ENCODE data around the gene POMGNT2.

Gene POMGNT2

GRCh38 chr3:43091481-43091880 lies 14.4 kb downstream of the POMGNT2 start:
- peaks cover 6% of the 10 kb centered on the region for H3K36me3 Mint-ChIP-seq
- H3K27me3 Mint-ChIP-seq, result no peaks in the 10 kb centered on the region
- no peaks in the 10 kb centered on the region for H3K9me3 Mint-ChIP-seq
- no peak overlapping the region for H3K27ac Mint-ChIP-seq
- no peaks in the 10 kb centered on the region for H3K4me1 Mint-ChIP-seq
- ATAC-seq, result no peak
- H3K4me3 Mint-ChIP-seq, result no peak overlapping the region

GRCh38 chr3:43090238-43090637 lies 15.6 kb downstream of the POMGNT2 start:
- Mint-ChIP-seq H3K27me3 (no peaks in the 10 kb centered on the region), H3K36me3 (peaks cover 8% of the 10 kb centered on the region), H3K27ac (no peak overlapping the region), H3K4me3 (no peak overlapping the region), H3K9me3 (no peaks in the 10 kb centered on the region), H3K4me1 (no peaks in the 10 kb centered on the region)
- no peak for ATAC-seq

- Mint-ChIP-seq H3K36me3 (peaks cover 18% of the 10 kb centered on the region), H3K4me3 (no peak overlapping the region), H3K4me1 (no peaks in the 10 kb centered on the region), H3K9me3 (no peaks in the 10 kb centered on the region), H3K27me3 (no peaks in the 10 kb centered on the region), H3K27ac (no peak overlapping the region)
- no peak for ATAC-seq
These were observed 16.8 kb downstream of the POMGNT2 start for GRCh38 chr3:43089081-43089480.

GRCh38 chr3:43087249-43087776 lies 18.6 kb downstream of the POMGNT2 start:
- no peaks in the 10 kb centered on the region for H3K4me1 Mint-ChIP-seq
- H3K27ac Mint-ChIP-seq, result no peak overlapping the region
- H3K4me3 Mint-ChIP-seq, result no peak overlapping the region
- H3K27me3 Mint-ChIP-seq, result no peaks in the 10 kb centered on the region
- ATAC-seq, result no peak
- H3K9me3 Mint-ChIP-seq, result no peaks in the 10 kb centered on the region
- peaks cover 31% of the 10 kb centered on the region for H3K36me3 Mint-ChIP-seq

GRCh38 chr3:43086460-43087165 lies 19.3 kb downstream of the POMGNT2 start:
- Mint-ChIP-seq H3K4me1 (no peaks in the 10 kb centered on the region), H3K27ac (no peak overlapping the region), H3K4me3 (no peak overlapping the region), H3K27me3 (no peaks in the 10 kb centered on the region), H3K36me3 (peaks cover 33% of the 10 kb centered on the region), H3K9me3 (no peaks in the 10 kb centered on the region)
- no peak for ATAC-seq

GRCh38 chr3:43082457-43082856 lies 23.4 kb downstream of the POMGNT2 start:
- no peaks in the 10 kb centered on the region for H3K9me3 Mint-ChIP-seq
- H3K27me3 Mint-ChIP-seq, result no peaks in the 10 kb centered on the region
- H3K4me1 Mint-ChIP-seq, result no peaks in the 10 kb centered on the region
- no peak for ATAC-seq
- H3K27ac Mint-ChIP-seq, result no peak overlapping the region
- H3K4me3 Mint-ChIP-seq, result no peak overlapping the region
- H3K36me3 Mint-ChIP-seq, result peaks cover 63% of the 10 kb centered on the region

- no peak for ATAC-seq
- no peak overlapping the region for H3K4me3 Mint-ChIP-seq
- no peak overlapping the region for H3K27ac Mint-ChIP-seq
- H3K4me1 Mint-ChIP-seq, result no peaks in the 10 kb centered on the region
- no peaks in the 10 kb centered on the region for H3K9me3 Mint-ChIP-seq
- peaks cover 63% of the 10 kb centered on the region for H3K36me3 Mint-ChIP-seq
- H3K27me3 Mint-ChIP-seq, result no peaks in the 10 kb centered on the region
These were observed 24.1 kb downstream of the POMGNT2 start for GRCh38 chr3:43081796-43082195.

GRCh38 chr3:43080726-43081568 lies 24.9 kb downstream of the POMGNT2 start:
- Mint-ChIP-seq H3K4me3 (no peak overlapping the region), H3K4me1 (no peaks in the 10 kb centered on the region), H3K27ac (no peak overlapping the region), H3K9me3 (no peaks in the 10 kb centered on the region), H3K36me3 (peaks cover 63% of the 10 kb centered on the region), H3K27me3 (no peaks in the 10 kb centered on the region)
- ATAC-seq, result no peak

- Mint-ChIP-seq H3K27me3 (no peaks in the 10 kb centered on the region), H3K9me3 (no peaks in the 10 kb centered on the region), H3K27ac (no peak overlapping the region), H3K36me3 (peaks cover 56% of the 10 kb centered on the region), H3K4me3 (no peak overlapping the region), H3K4me1 (no peaks in the 10 kb centered on the region)
- ATAC-seq, result no peak
These were observed 26.1 kb downstream of the POMGNT2 start for GRCh38 chr3:43079536-43080332.

- Mint-ChIP-seq H3K27me3 (no peaks in the 10 kb centered on the region), H3K4me3 (no peak overlapping the region), H3K9me3 (no peaks in the 10 kb centered on the region), H3K36me3 (peaks cover 42% of the 10 kb centered on the region), H3K4me1 (no peaks in the 10 kb centered on the region), H3K27ac (no peak overlapping the region)
- no peak for ATAC-seq
These were observed 28.2 kb downstream of the POMGNT2 start for GRCh38 chr3:43077707-43078106.

GRCh38 chr3:43077261-43077660 lies 28.6 kb downstream of the POMGNT2 start:
- no peaks in the 10 kb centered on the region for H3K27me3 Mint-ChIP-seq
- peaks cover 37% of the 10 kb centered on the region for H3K36me3 Mint-ChIP-seq
- no peak overlapping the region for H3K27ac Mint-ChIP-seq
- no peak for ATAC-seq
- H3K9me3 Mint-ChIP-seq, result no peaks in the 10 kb centered on the region
- no peaks in the 10 kb centered on the region for H3K4me1 Mint-ChIP-seq
- H3K4me3 Mint-ChIP-seq, result no peak overlapping the region

- H3K4me3 Mint-ChIP-seq, result no peak overlapping the region
- ATAC-seq, result no peak
- no peak overlapping the region for H3K27ac Mint-ChIP-seq
- H3K36me3 Mint-ChIP-seq, result peaks cover 36% of the 10 kb centered on the region
- no peaks in the 10 kb centered on the region for H3K27me3 Mint-ChIP-seq
- no peaks in the 10 kb centered on the region for H3K4me1 Mint-ChIP-seq
- no peaks in the 10 kb centered on the region for H3K9me3 Mint-ChIP-seq
These were observed 29.0 kb downstream of the POMGNT2 start for GRCh38 chr3:43076857-43077256.

- ATAC-seq, result peak; percentile 34
These were observed 29.8 kb downstream of the POMGNT2 start for GRCh38 chr3:43075904-43076661.

GRCh38 chr3:43074901-43075689 lies 30.8 kb downstream of the POMGNT2 start:
- no peaks in the 10 kb centered on the region for H3K9me3 Mint-ChIP-seq
- H3K36me3 Mint-ChIP-seq, result peaks cover 21% of the 10 kb centered on the region
- ATAC-seq, result no peak

More at GRCh38 chr3:43075904-43076661, 29.8 kb downstream of the POMGNT2 start:
- Mint-ChIP-seq H3K36me3 (peaks cover 31% of the 10 kb centered on the region), H3K9me3 (no peaks in the 10 kb centered on the region), H3K27me3 (no peaks in the 10 kb centered on the region), H3K4me1 (no peaks in the 10 kb centered on the region), H3K27ac (no peak overlapping the region), H3K4me3 (no peak overlapping the region)

More at GRCh38 chr3:43074901-43075689, 30.8 kb downstream of the POMGNT2 start:
- Mint-ChIP-seq H3K27ac (no peak overlapping the region), H3K27me3 (no peaks in the 10 kb centered on the region), H3K4me1 (no peaks in the 10 kb centered on the region), H3K4me3 (no peak overlapping the region)
